Measurements from ENCODE around the gene IGFBP2. TPM values are rescaled to one million over a fixed set of nuclear protein-coding genes. Genes with fewer than 3 reads are reported as not detected.

Gene IGFBP2
- total RNA-seq, 2 donors from 2014 or later, result 37.9 to 54.8 TPM

GRCh38 chr2:216607277-216607560, 26.0 kb upstream of the IGFBP2 start:
- peak; percentile 42 for DNase-seq (ENCODE audit: low spot score)
- intact Hi-C loops (cut with DNase I), result no loop called here

GRCh38 chr2:216608525-216608924, 24.7 kb upstream of the IGFBP2 start:
- intact Hi-C loops (cut with DNase I), result no loop called here

GRCh38 chr2:216615298-216616082, 17.7 kb upstream of the IGFBP2 start:
- intact Hi-C loops (cut with DNase I), result loop anchor here in 1 of 2 donors (10.0 kb wide), 1 partner anchor 399 kb away; no protein-coding TSS in a partner anchor
- DNase-seq (ENCODE audit: low spot score), result no peak

More at GRCh38 chr2:216608525-216608924, 24.7 kb upstream of the IGFBP2 start:
- DNase-seq (ENCODE audit: low spot score), result no peak

- no peak for DNase-seq (ENCODE audit: low spot score)
- intact Hi-C loops (cut with DNase I), result loop anchor here in 1 of 2 donors (10.0 kb wide), 1 partner anchor 399 kb away; no protein-coding TSS in a partner anchor
These were observed 17.0 kb upstream of the IGFBP2 start for GRCh38 chr2:216616083-216616678.

GRCh38 chr2:216617159-216617815, 15.9 kb upstream of the IGFBP2 start:
- intact Hi-C loops (cut with DNase I), result loop anchor here in 1 of 2 donors (10.0 kb wide), 1 partner anchor 398 kb away; no protein-coding TSS in a partner anchor
- peak; percentile 64 for DNase-seq (ENCODE audit: low spot score)

GRCh38 chr2:216618785-216619184, 14.4 kb upstream of the IGFBP2 start:
- peak; percentile 25 for DNase-seq (ENCODE audit: low spot score)
- intact Hi-C loops (cut with DNase I), result loop anchor here in 1 of 2 donors (10.0 kb wide), 1 partner anchor 396 kb away; no protein-coding TSS in a partner anchor

- intact Hi-C loops (cut with DNase I), result loop anchor here in 1 of 2 donors (10.0 kb wide), 1 partner anchor 395 kb away; no protein-coding TSS in a partner anchor
- DNase-seq (ENCODE audit: low spot score), result no peak
These were observed 13.5 kb upstream of the IGFBP2 start for GRCh38 chr2:216619411-216620393.

- no peak for DNase-seq (ENCODE audit: low spot score)
- intact Hi-C loops (cut with DNase I), result no loop called here
These were observed 12.4 kb upstream of the IGFBP2 start for GRCh38 chr2:216620786-216621185.

GRCh38 chr2:216621292-216621691, 11.9 kb upstream of the IGFBP2 start:
- intact Hi-C loops (cut with DNase I), result no loop called here
- DNase-seq (ENCODE audit: low spot score), result no peak

GRCh38 chr2:216622526-216622925, 10.7 kb upstream of the IGFBP2 start:
- DNase-seq (ENCODE audit: low spot score), result peak; percentile 68
- intact Hi-C loops (cut with DNase I), result no loop called here

GRCh38 chr2:216624251-216624650, 9.0 kb upstream of the IGFBP2 start:
- intact Hi-C loops (cut with DNase I), result no loop called here
- DNase-seq (ENCODE audit: low spot score), result peak; percentile 3

- intact Hi-C loops (cut with DNase I), result no loop called here
- peak; percentile 57 for DNase-seq (ENCODE audit: low spot score)
These were observed 6.9 kb upstream of the IGFBP2 start for GRCh38 chr2:216626168-216626874.

GRCh38 chr2:216626875-216627245, 6.4 kb upstream of the IGFBP2 start:
- intact Hi-C loops (cut with DNase I), result no loop called here
- peak; percentile 31 for DNase-seq (ENCODE audit: low spot score)

GRCh38 chr2:216629784-216630183, 3.4 kb upstream of the IGFBP2 start:
- intact Hi-C loops (cut with DNase I), result no loop called here

GRCh38 chr2:216632346-216632951, 771 bp upstream of the IGFBP2 start:
- intact Hi-C loops (cut with DNase I), result no loop called here
- peak; percentile 2 for DNase-seq (ENCODE audit: low spot score)

More at GRCh38 chr2:216629784-216630183, 3.4 kb upstream of the IGFBP2 start:
- DNase-seq (ENCODE audit: low spot score), result peak; percentile 6

- peak; percentile 78 for DNase-seq (ENCODE audit: low spot score)
- intact Hi-C loops (cut with DNase I), result no loop called here
These were observed 573 bp downstream of the IGFBP2 start for GRCh38 chr2:216633616-216634369.

Measured in posterior vena cava (tissue), 2 donors.